ENCODE data around the gene STRC. TPM values are rescaled to one million over a fixed set of nuclear protein-coding genes. Genes with fewer than 3 reads are reported as not detected.
"Not testable (repeated sequence)": the region's sequence is repeated elsewhere in the genome, so short reads cannot be mapped to it uniquely, and the experiment has no call there.

STRC gene
- under 1 TPM; 0.11 to 0.79 TPM for polyA plus RNA-seq

DNA sequence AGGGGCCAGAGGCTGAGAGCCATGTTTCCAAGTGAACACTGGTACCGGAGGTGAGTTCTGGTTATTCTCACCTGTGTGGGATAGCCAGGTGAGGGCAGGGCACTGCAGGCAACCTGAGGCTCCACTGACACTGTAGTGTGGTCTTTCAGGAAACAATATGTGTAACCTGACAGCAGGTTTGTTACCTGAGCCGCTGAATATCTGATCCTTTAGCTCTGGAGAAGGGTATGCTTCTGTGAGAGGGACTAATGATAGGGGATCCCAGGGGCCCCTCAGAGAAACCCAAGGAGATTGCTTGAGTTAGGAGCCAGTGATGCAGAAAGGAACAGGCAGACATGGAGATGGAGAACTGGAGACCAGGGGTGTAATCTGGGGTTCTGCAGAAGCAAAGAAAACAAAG is at the start of gene STRC:
STRC (minus strand) TSS at position 101 of the 400 bp plus-strand sequence; CDS start at position 23, 78 bp downstream.
- H3K9me3 ChIP-seq (ENCODE audit: control insufficient read depth in 2 of 2, insufficient read depth in 1 of 2, low read depth in 1 of 2, low read length in 1 of 2); H3K27ac ChIP-seq (ENCODE audit: low read depth in 2 of 2, low read length in 1 of 2); H3K4me3 ChIP-seq (ENCODE audit: low read depth in 1 of 2, low read length in 2 of 2); H3K4me1 ChIP-seq (ENCODE audit: control insufficient read depth in 2 of 2, insufficient read depth in 2 of 2, low read length in 1 of 2); H3K27me3 ChIP-seq (ENCODE audit: control insufficient read depth in 1 of 2, insufficient read depth in 2 of 2, low read length in 2 of 2); H3K36me3 ChIP-seq (ENCODE audit: control insufficient read depth in 2 of 2, insufficient read depth in 2 of 2, low read length in 1 of 2): not testable (repeated sequence)
- WGBS, 2 donors, result no CpG with 5 or more reads among the region's 2 CpGs

DNA sequence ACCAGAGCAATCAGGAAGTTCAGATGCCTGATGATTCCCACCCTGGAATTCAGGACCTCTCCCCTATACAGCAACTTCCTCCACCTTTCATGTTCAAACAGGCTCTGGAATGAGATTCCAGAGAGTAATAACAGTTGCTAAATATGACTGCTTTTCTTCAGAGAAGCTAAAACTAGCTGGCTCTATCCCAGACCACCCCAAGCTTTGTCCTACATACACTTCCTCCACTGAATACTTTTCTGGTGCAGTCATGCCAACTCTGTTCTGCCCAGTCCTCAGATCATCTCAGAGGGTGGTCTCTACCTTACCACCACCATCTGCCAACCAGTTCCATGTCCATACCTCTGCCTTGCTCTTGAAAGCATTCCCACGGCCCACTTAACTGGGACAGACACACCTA is 47.6 kb upstream of the STRC start:
- not testable (repeated sequence) for H3K4me3 ChIP-seq (ENCODE audit: low read depth in 1 of 2, low read length in 2 of 2); H3K9me3 ChIP-seq (ENCODE audit: control insufficient read depth in 2 of 2, insufficient read depth in 1 of 2, low read depth in 1 of 2, low read length in 1 of 2); H3K36me3 ChIP-seq (ENCODE audit: control insufficient read depth in 2 of 2, insufficient read depth in 2 of 2, low read length in 1 of 2); H3K27ac ChIP-seq (ENCODE audit: low read depth in 2 of 2, low read length in 1 of 2); H3K27me3 ChIP-seq (ENCODE audit: control insufficient read depth in 1 of 2, insufficient read depth in 2 of 2, low read length in 2 of 2); H3K4me1 ChIP-seq (ENCODE audit: control insufficient read depth in 2 of 2, insufficient read depth in 2 of 2, low read length in 1 of 2)
- no CpG with 5 or more reads among the region's 1 CpG for WGBS, 2 donors

DNA sequence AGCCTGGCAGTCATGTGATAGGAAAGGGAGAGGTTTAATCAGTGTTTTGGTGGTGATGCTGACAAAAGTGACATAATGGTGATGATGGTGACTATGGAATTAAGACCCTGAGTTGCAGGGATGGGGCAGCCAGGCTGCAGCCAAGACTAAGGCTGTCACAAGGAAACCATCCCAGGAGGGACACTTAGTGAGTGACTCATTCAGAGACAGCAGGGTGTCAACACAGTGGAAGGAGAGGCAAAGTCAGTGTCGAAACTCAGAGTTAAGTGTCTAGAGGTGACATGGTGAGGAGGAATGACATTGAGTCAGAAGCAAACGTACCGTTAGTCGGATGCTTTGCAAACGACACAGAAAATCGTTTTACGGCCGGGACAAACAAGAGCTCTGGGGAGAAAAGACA is 44.7 kb upstream of the STRC start:
- H3K27ac ChIP-seq (ENCODE audit: low read depth in 2 of 2, low read length in 1 of 2); H3K36me3 ChIP-seq (ENCODE audit: control insufficient read depth in 2 of 2, insufficient read depth in 2 of 2, low read length in 1 of 2); H3K4me1 ChIP-seq (ENCODE audit: control insufficient read depth in 2 of 2, insufficient read depth in 2 of 2, low read length in 1 of 2); H3K4me3 ChIP-seq (ENCODE audit: low read depth in 1 of 2, low read length in 2 of 2); H3K27me3 ChIP-seq (ENCODE audit: control insufficient read depth in 1 of 2, insufficient read depth in 2 of 2, low read length in 2 of 2); H3K9me3 ChIP-seq (ENCODE audit: control insufficient read depth in 2 of 2, insufficient read depth in 1 of 2, low read depth in 1 of 2, low read length in 1 of 2): not testable (repeated sequence)
- no CpG with 5 or more reads among the region's 8 CpGs for WGBS, 2 donors

DNA sequence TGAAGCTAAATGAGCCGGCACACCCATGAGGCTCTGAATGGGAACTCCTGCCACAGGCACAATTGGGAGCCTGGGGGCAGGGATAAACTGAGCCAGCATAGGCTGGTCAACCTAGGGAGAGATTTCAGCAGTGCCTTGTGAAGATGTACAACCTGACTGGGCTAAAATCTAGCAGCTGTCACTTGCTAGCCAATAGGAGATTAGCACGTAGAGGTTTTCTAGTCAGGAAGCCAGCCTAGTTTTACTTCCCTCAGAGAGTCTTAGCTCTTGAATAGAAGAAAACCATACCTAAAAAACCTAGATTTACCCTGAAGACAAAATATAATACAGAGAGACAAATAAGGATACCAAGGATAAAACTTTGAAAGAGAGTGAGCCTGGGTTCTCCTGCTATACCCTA is 43.7 kb upstream of the STRC start:
- WGBS, 2 donors, result 94 to 100% methylated on average over 1 of the region's 2 CpGs
- not testable (repeated sequence) for H3K4me1 ChIP-seq (ENCODE audit: control insufficient read depth in 2 of 2, insufficient read depth in 2 of 2, low read length in 1 of 2); H3K27ac ChIP-seq (ENCODE audit: low read depth in 2 of 2, low read length in 1 of 2); H3K36me3 ChIP-seq (ENCODE audit: control insufficient read depth in 2 of 2, insufficient read depth in 2 of 2, low read length in 1 of 2); H3K27me3 ChIP-seq (ENCODE audit: control insufficient read depth in 1 of 2, insufficient read depth in 2 of 2, low read length in 2 of 2); H3K9me3 ChIP-seq (ENCODE audit: control insufficient read depth in 2 of 2, insufficient read depth in 1 of 2, low read depth in 1 of 2, low read length in 1 of 2); H3K4me3 ChIP-seq (ENCODE audit: low read depth in 1 of 2, low read length in 2 of 2)

DNA sequence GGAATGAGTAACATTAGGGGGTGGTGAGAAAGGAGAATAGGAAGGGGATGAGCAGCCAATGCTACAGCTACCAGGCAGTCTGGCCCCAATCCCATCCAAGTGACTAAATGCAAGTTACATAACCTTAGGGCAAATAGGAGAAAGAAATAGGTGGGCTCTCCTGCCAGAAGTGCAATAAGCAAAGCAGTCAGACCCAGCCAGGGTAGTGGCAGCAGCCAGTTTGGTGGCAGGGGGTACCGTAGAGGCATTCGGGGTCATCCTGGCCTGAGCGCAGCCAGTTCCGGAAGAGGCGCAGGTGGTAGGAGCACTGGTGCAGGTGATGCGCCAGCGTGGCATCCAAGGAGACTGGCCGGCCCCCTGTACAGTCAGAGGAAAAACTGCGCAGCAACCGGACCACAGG is 41.1 kb upstream of the STRC start:
- H3K27me3 ChIP-seq (ENCODE audit: control insufficient read depth in 1 of 2, insufficient read depth in 2 of 2, low read length in 2 of 2); H3K4me3 ChIP-seq (ENCODE audit: low read depth in 1 of 2, low read length in 2 of 2); H3K9me3 ChIP-seq (ENCODE audit: control insufficient read depth in 2 of 2, insufficient read depth in 1 of 2, low read depth in 1 of 2, low read length in 1 of 2); H3K27ac ChIP-seq (ENCODE audit: low read depth in 2 of 2, low read length in 1 of 2); H3K4me1 ChIP-seq (ENCODE audit: control insufficient read depth in 2 of 2, insufficient read depth in 2 of 2, low read length in 1 of 2); H3K36me3 ChIP-seq (ENCODE audit: control insufficient read depth in 2 of 2, insufficient read depth in 2 of 2, low read length in 1 of 2): not testable (repeated sequence)
- 89 to 100% methylated on average over 4 to 5 of the region's 10 CpGs for WGBS, 2 donors

GRCh38 chr15:43649430-43649926 is 30.9 kb upstream of the STRC start:
- H3K27me3 ChIP-seq (ENCODE audit: control insufficient read depth in 1 of 2, insufficient read depth in 2 of 2, low read length in 2 of 2); H3K4me1 ChIP-seq (ENCODE audit: control insufficient read depth in 2 of 2, insufficient read depth in 2 of 2, low read length in 1 of 2); H3K9me3 ChIP-seq (ENCODE audit: control insufficient read depth in 2 of 2, insufficient read depth in 1 of 2, low read depth in 1 of 2, low read length in 1 of 2); H3K4me3 ChIP-seq (ENCODE audit: low read depth in 1 of 2, low read length in 2 of 2); H3K27ac ChIP-seq (ENCODE audit: low read depth in 2 of 2, low read length in 1 of 2); H3K36me3 ChIP-seq (ENCODE audit: control insufficient read depth in 2 of 2, insufficient read depth in 2 of 2, low read length in 1 of 2): not testable (repeated sequence)
- 93 to 97% methylated on average over 16 of the region's 16 CpGs for WGBS, 2 donors

GRCh38 chr15:43648649-43649429 is 30.2 kb upstream of the STRC start, which contains the start of gene CATSPER2:
Gene CATSPER2 (minus strand): TSS chr15:43648844. CDS start chr15:43648061, 783 bp downstream.
- Histone ChIP-seq H3K27ac (ENCODE audit: low read depth in 2 of 2, low read length in 1 of 2) (no peak within 1 kb of the TSS), H3K9me3 (ENCODE audit: control insufficient read depth in 2 of 2, insufficient read depth in 1 of 2, low read depth in 1 of 2, low read length in 1 of 2) (no peaks in the 10 kb centered on the region)

GRCh38 chr15:43638464-43639204 is 20.0 kb upstream of the STRC start:
- whole genome bisulfite sequencing, 2 donors, result 91 to 92% methylated on average over 8 of the region's 8 CpGs
- not testable (repeated sequence) for H3K4me3 ChIP-seq (ENCODE audit: low read depth in 1 of 2, low read length in 2 of 2)

More at GRCh38 chr15:43648649-43649429, 30.2 kb upstream of the STRC start, which contains the start of gene CATSPER2:
- 88 to 91% methylated on average over 64 to 85 of the region's 85 CpGs for WGBS, 2 donors
- Histone ChIP-seq H3K4me3 (ENCODE audit: low read depth in 1 of 2, low read length in 2 of 2) (no peak within 1 kb of the TSS), H3K27me3 (ENCODE audit: control insufficient read depth in 1 of 2, insufficient read depth in 2 of 2, low read length in 2 of 2) (no peaks in the 10 kb centered on the region), H3K4me1 (ENCODE audit: control insufficient read depth in 2 of 2, insufficient read depth in 2 of 2, low read length in 1 of 2) (no peaks in the 10 kb centered on the region), H3K36me3 (ENCODE audit: control insufficient read depth in 2 of 2, insufficient read depth in 2 of 2, low read length in 1 of 2) (peaks cover 0 to 3% of the 10 kb centered on the region in 2 donors)

DNA sequence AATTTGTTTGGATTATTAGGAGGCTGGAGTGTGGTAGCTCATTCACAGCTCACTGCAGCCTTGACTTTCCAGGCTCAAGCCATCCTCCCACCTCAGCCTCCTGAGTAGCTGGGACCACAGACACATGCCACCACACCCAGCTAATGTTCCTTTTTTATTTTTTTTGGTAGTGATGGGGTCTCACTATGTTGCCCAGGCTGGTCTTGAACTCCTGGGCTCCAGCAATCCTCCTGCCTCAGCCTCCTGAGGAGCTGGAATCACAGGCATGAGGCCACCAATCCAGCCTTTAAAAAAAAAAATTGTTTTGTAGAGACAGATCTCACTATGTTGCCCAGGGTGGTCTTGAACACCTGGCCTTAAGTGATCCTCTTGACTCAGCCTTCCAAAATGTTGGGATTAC is 8.3 kb upstream of the STRC start:
- H3K36me3 ChIP-seq (ENCODE audit: control insufficient read depth in 2 of 2, insufficient read depth in 2 of 2, low read length in 1 of 2); H3K4me1 ChIP-seq (ENCODE audit: control insufficient read depth in 2 of 2, insufficient read depth in 2 of 2, low read length in 1 of 2); H3K9me3 ChIP-seq (ENCODE audit: control insufficient read depth in 2 of 2, insufficient read depth in 1 of 2, low read depth in 1 of 2, low read length in 1 of 2); H3K27me3 ChIP-seq (ENCODE audit: control insufficient read depth in 1 of 2, insufficient read depth in 2 of 2, low read length in 2 of 2); H3K4me3 ChIP-seq (ENCODE audit: low read depth in 1 of 2, low read length in 2 of 2); H3K27ac ChIP-seq (ENCODE audit: low read depth in 2 of 2, low read length in 1 of 2): not testable (repeated sequence)

More at GRCh38 chr15:43638464-43639204, 20.0 kb upstream of the STRC start:
- H3K27me3 ChIP-seq (ENCODE audit: control insufficient read depth in 1 of 2, insufficient read depth in 2 of 2, low read length in 2 of 2); H3K4me1 ChIP-seq (ENCODE audit: control insufficient read depth in 2 of 2, insufficient read depth in 2 of 2, low read length in 1 of 2); H3K9me3 ChIP-seq (ENCODE audit: control insufficient read depth in 2 of 2, insufficient read depth in 1 of 2, low read depth in 1 of 2, low read length in 1 of 2); H3K36me3 ChIP-seq (ENCODE audit: control insufficient read depth in 2 of 2, insufficient read depth in 2 of 2, low read length in 1 of 2); H3K27ac ChIP-seq (ENCODE audit: low read depth in 2 of 2, low read length in 1 of 2): not testable (repeated sequence)

Data from esophagus (tissue), 2 donors.